Medulla oblongata (tissue), 1 donor: ENCODE measurements around the gene ARHGAP12.

Source experiments
- DNase-seq: peaks from one replicate; pipeline ENCODE4 v3.0.0-alpha.2; 2015; ENCODE audit errors: extremely low spot score

The ARHGAP12 gene

GRCh38 chr10:31884386-31884785, 44.2 kb downstream of the ARHGAP12 start:
- DNase-seq, result no peak

- peak; percentile 46 for DNase-seq
Measured at GRCh38 chr10:31883397-31883796, 45.2 kb downstream of the ARHGAP12 start.

- no peak for DNase-seq
Measured at GRCh38 chr10:31878486-31878885, 50.1 kb downstream of the ARHGAP12 start.

- peak; percentile 68 for DNase-seq
Measured at GRCh38 chr10:31876652-31877352, 51.8 kb downstream of the ARHGAP12 start.

DNA sequence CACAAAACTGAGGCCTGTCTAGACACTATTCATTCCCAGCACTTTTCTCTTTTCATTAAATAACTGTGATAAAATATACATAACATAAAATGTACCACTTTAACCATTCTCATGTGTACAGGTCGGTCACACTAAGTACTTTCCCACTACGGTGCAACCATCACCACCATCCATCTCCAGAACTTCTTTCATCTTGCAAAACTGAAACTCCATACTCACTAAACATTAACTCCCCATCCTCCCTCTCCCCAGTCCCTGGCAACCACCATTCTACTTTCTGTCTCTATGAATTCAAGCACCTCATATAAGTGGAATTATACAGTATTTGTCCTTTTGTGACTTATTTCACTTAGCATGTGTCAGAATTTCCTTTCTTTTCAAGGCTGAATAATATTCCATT, 53.0 kb downstream of the ARHGAP12 start:
- DNase-seq, result no peak

- DNase-seq, result no peak
Measured at GRCh38 chr10:31873724-31874123, 54.9 kb downstream of the ARHGAP12 start.

GRCh38 chr10:31871266-31872065, 57.2 kb downstream of the ARHGAP12 start:
- DNase-seq, result no peak

GRCh38 chr10:31867646-31868045, 61.0 kb downstream of the ARHGAP12 start:
- DNase-seq, result no peak

DNA sequence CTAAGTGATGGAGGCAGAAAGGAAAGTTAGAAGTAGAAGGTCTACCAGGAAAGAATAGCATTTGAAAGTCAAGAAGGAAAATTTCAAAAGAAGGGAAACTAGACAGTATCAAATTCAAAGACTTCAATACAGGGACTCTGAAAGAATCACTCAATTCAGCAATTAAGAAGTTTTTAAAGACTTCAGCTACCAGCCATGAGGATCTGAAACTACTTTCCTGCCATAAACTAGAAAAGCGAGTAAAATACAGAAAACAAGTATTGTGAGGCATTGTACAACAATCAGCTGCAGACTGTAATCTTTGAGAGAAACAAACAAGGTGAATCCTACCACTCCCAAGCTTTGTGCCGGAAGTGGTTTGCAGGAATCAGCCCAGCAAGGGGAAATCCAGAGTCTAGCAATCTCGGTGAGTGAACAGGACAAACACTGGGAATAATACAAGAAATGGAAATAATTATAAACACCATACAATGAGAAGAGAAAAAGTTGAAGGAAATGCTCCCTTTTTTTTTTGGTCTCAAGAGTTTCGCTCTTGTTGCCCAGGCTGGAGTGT, 62.4 kb downstream of the ARHGAP12 start:
- no peak for DNase-seq

DNA sequence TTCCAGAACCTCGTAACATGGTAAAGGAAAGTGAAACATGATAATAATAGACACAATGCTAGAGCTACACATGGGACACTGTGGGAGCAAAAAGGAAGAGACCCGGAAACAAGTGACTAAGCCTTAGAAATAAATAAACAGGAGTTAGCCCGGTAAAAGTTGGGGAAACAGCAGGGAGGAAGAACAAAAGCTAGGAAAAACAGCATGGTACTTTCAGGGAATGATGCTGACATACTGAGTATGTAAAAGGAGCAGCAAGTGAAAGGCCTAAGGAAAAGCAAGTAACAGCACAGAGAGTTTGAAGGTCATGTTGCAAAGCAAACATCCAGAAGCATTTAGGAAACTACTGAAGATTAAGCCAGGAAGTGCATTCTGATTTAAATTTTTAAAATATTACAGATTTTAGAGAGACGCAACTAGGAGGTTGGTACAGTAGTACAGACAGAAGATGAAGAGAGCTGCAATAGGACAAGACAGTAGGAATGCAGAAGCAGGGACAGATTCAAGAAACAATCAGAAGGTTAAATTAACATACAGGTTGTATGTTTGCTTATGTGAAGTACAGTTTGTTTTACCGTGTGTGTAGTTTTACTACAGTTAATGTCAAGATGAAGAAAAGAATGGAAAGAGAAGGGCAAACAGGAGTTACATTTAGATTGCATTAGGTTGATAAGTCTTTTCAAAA, 63.7 kb downstream of the ARHGAP12 start:
- DNase-seq, result peak; percentile 38

- no peak for DNase-seq
Measured at GRCh38 chr10:31855033-31855432, 73.6 kb downstream of the ARHGAP12 start.

- DNase-seq, result no peak
Measured at GRCh38 chr10:31853629-31854028, 75.0 kb downstream of the ARHGAP12 start.

GRCh38 chr10:31851216-31851615, 77.4 kb downstream of the ARHGAP12 start:
- DNase-seq, result no peak

DNA sequence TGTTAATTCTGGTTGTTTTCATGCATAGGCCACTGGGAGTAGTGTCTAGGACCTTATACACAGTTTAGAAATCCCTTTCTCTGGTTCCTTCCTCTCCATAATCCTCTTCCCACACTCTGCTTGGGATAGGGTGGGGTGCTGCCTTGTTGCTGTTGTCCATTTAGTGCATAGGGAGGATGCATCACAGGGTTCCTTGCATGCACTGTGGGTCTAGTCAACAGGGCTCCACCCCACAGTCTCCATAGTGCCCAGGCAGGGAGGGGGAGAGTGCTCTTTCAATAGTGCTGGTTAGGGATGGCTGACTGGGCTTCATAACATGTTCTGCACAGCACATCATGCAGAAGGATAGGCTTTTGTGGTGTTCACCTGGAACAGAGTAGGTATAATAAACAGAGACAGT, 81.1 kb downstream of the ARHGAP12 start:
- no peak for DNase-seq

DNA sequence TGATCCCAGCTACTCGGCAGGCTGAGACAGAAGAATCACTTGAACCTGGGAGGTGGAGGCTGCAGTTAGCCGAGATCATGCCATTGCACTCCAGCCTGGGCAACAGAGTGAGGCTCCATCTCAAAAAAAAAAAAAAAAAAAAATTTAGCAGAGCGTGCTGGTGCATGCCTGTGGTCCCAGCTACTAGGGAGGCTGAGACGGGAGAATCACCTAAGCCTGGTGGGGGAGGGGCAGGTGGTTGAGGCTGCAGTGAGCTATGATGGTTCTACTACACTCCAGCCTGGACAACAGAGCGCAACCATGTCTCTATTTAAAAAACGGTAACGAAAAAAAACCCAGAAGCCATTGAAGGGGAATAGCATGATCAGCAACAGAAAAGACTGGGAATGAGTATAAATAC, 89.9 kb downstream of the ARHGAP12 start:
- no peak for DNase-seq

GRCh38 chr10:31838065-31838464, 90.6 kb downstream of the ARHGAP12 start:
- no peak for DNase-seq

GRCh38 chr10:31836569-31837406, 91.8 kb downstream of the ARHGAP12 start:
- DNase-seq, result peak; percentile 56

DNA sequence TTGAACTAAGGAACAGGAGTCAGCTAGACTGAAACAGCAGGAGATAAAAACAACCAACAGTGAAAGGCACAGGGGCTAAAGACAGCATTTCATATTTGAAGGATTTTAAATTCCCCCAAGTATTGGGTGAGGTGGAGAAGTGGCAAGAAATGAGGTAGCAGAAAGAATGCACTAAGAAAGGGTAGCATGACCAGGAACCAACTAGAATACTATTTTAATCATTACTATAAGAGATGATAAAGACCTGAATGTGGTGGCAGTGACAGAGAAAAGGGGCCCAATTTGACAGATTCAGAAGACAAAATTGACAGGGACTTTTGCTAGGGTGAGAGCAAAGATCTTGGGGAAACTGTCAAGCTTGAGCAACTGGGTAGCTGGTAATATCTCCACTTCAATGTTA, 94.9 kb downstream of the ARHGAP12 start:
- DNase-seq, result no peak

DNA sequence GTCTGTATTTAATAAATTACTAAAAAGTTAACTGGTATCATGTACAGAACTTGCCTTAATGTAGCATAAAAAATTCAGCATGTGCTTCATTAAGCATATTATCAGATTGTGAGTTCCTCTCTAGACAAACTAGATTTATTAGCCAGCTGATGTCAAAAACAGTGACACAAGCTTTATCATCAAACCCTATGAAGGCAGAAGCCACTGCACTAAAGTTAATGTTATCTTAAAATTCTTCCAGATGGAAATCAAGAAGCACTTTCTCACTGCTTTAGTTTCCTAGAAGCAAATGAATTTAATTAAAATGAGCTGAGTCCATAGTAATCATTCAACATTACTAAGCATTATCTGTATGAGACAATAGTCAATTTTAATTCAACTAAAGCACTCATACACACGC, 96.4 kb downstream of the ARHGAP12 start:
- no peak for DNase-seq

GRCh38 chr10:31830887-31831286, 97.7 kb downstream of the ARHGAP12 start:
- no peak for DNase-seq

GRCh38 chr10:31829776-31830175, 98.9 kb downstream of the ARHGAP12 start:
- no peak for DNase-seq
